T follicular helper cell (primary cell): Measurements from ENCODE around the gene SDC1.

ENCODE experiments used
- DNase-seq: peaks from one replicate; pipeline ENCODE4 v3.0.0-alpha.2; 2020; ENCODE audit warnings: low read depth

Gene SDC1

GRCh38 chr2:20184067-20184938, 40.6 kb downstream of the SDC1 start:
- no peak for DNase-seq

- no peak for DNase-seq
These were observed 41.6 kb downstream of the SDC1 start for GRCh38 chr2:20183373-20183772.

GRCh38 chr2:20182241-20182931, 42.5 kb downstream of the SDC1 start:
- no peak for DNase-seq

- no peak for DNase-seq
These were observed 43.2 kb downstream of the SDC1 start for GRCh38 chr2:20181761-20182160.

GRCh38 chr2:20180676-20181648, 44.0 kb downstream of the SDC1 start:
- no peak for DNase-seq

- no peak for DNase-seq
These were observed 45.0 kb downstream of the SDC1 start for GRCh38 chr2:20179755-20180594.

- no peak for DNase-seq
These were observed 45.5 kb downstream of the SDC1 start for GRCh38 chr2:20179466-20179754.

- no peak for DNase-seq
These were observed 46.1 kb downstream of the SDC1 start for GRCh38 chr2:20178666-20179465.

GRCh38 chr2:20178249-20178607, 46.7 kb downstream of the SDC1 start:
- no peak for DNase-seq

GRCh38 chr2:20177556-20178248, 47.2 kb downstream of the SDC1 start:
- no peak for DNase-seq

GRCh38 chr2:20176760-20177159, 48.2 kb downstream of the SDC1 start:
- DNase-seq = no peak

- no peak for DNase-seq
These were observed 49.0 kb downstream of the SDC1 start for GRCh38 chr2:20175931-20176330.

GRCh38 chr2:20175267-20175666, 49.7 kb downstream of the SDC1 start:
- DNase-seq = no peak

GRCh38 chr2:20174410-20174809, 50.5 kb downstream of the SDC1 start:
- no peak for DNase-seq

- no peak for DNase-seq
These were observed 51.2 kb downstream of the SDC1 start for GRCh38 chr2:20173496-20174402.

- DNase-seq = no peak
These were observed 51.9 kb downstream of the SDC1 start for GRCh38 chr2:20173064-20173463.

- no peak for DNase-seq
These were observed 52.5 kb downstream of the SDC1 start for GRCh38 chr2:20172273-20173055.

GRCh38 chr2:20171445-20171977, 53.4 kb downstream of the SDC1 start:
- DNase-seq = no peak
